ENCODE measurements around the gene FKBP15.

- TF ChIP-seq MAX (IDR thresholded peaks at IDR 0.05; ENCODE audit: insufficient read depth, insufficient read length) (no peak), CTCF (IDR thresholded peaks at IDR 0.05; ENCODE audit: extremely low read depth in 1 of 2, insufficient read depth in 1 of 2, low read depth in 1 of 2, low read length in 2 of 2) (no peak), POLR2AphosphoS5 (IDR thresholded peaks at IDR 0.05; ENCODE audit: insufficient read depth, low read depth, low read length) (no peak), POLR2A (IDR thresholded peaks at IDR 0.05; ENCODE audit: low read depth, low read length) (no peak)
These were observed 68.4 kb downstream of the FKBP15 start for GRCh38 chr9:113152699-113153098.

Measured in endothelial cell of umbilical vein (primary cell).